ENCODE data around the gene KPTN. TPM values are rescaled to one million over a fixed set of nuclear protein-coding genes. Genes with fewer than 3 reads are reported as not detected.
A peak's percentile ranks its signal among the peaks of the same experiment; 100 is the strongest.
"Not testable (repeated sequence)": the region's sequence is repeated elsewhere in the genome, so short reads cannot be mapped to it uniquely, and the experiment has no call there.

The KPTN gene
- total and polyA plus RNA-seq, 7 experiments from 2014 or later: 4.4 to 9.2 (median 6.7) TPM

DNA sequence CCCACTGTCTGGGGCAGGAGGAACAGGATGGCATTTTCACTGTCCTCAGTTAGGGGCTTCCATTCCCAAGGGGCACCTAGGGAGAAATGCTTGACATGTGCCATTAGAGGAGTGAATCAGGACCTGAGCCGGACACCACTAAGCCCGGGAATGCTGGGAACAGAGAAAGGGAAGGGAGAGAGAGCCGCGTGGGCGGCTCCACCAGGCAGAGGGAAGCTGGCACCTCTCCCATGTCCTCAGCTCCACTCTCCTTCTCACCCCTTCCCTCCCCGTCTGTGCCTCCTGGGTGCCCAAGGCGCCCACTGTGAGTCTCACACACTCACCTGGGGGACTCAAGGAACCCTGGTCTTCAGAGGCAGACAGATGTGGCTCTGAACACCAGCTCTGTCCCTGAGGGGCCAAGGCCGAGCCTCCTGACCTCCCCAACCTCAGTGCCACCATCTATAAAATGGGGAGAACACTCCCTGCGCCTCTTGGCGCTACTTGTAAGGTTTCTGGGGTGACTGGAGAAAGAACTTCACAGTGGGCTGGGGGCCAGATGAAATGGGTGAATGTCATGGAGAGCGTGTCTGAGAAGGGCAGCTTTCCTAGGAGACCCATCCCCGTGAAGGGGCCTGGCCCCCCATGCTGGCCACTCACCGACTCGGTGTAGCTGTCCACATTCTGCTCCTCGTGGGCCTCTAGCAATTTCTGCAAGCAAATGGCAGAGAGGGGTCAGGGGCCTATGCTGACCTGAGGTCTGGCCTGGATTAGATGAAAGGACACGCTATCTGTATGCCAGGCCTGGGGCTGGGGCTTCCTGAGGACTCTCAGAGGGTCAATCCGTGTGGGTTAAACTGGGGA is 5.3 kb upstream of the KPTN start:
- ChIA-PET CTCF (no interaction called here), POLR2A (interaction anchor here (0.6 kb wide), 1 partner anchor 91 kb away, joined by 3 read pairs; no protein-coding TSS in a partner anchor)
- Mint-ChIP-seq H3K4me1 (peaks cover 20 to 37% (median 22%) of the 10 kb centered on the region in 7 donors), H3K9me3 (no peaks in the 10 kb centered on the region), H3K4me3 (no peak overlapping the region), H3K27ac (peak overlapping the region in 2 of 9 donors; percentile 53 to 62), H3K36me3 (peaks cover 0 to 13% (median 0%) of the 10 kb centered on the region in 5 donors), H3K27me3 (no peaks in the 10 kb centered on the region)
- no peak for DNase-seq
- no peak overlapping the region for H3K27ac ChIP-seq (ENCODE audit: low read depth, low read length)
- H3K27me3 ChIP-seq (ENCODE audit: control insufficient read depth in 2 of 2, insufficient read depth in 2 of 2, low read length in 2 of 2): no peaks in the 10 kb centered on the region
- no peak overlapping the region for H3K4me3 ChIP-seq (ENCODE audit: low read length)
- no peak for ATAC-seq
- H3K36me3 ChIP-seq (ENCODE audit: control insufficient read depth in 2 of 3, insufficient read depth in 3 of 3, low read length in 3 of 3): peaks cover 0 to 60% (median 10%) of the 10 kb centered on the region in 3 experiments
- H3K9me3 ChIP-seq (ENCODE audit: control insufficient read depth in 2 of 3, low read length in 3 of 3): no peaks in the 10 kb centered on the region
- H3K4me1 ChIP-seq (ENCODE audit: control insufficient read depth in 2 of 2, insufficient read depth in 2 of 2, low read length in 2 of 2): peaks cover 12 to 14% of the 10 kb centered on the region in 2 donors
- intact Hi-C loops (cut with micrococcal nuclease): loop anchor here (10.0 kb wide), 2 partner anchors 774 to 1604 kb away; partner anchors contain the start of genes IRF2BP1 (in 1 of the 2) and PRKD2 (in 1 of the 2)

DNA sequence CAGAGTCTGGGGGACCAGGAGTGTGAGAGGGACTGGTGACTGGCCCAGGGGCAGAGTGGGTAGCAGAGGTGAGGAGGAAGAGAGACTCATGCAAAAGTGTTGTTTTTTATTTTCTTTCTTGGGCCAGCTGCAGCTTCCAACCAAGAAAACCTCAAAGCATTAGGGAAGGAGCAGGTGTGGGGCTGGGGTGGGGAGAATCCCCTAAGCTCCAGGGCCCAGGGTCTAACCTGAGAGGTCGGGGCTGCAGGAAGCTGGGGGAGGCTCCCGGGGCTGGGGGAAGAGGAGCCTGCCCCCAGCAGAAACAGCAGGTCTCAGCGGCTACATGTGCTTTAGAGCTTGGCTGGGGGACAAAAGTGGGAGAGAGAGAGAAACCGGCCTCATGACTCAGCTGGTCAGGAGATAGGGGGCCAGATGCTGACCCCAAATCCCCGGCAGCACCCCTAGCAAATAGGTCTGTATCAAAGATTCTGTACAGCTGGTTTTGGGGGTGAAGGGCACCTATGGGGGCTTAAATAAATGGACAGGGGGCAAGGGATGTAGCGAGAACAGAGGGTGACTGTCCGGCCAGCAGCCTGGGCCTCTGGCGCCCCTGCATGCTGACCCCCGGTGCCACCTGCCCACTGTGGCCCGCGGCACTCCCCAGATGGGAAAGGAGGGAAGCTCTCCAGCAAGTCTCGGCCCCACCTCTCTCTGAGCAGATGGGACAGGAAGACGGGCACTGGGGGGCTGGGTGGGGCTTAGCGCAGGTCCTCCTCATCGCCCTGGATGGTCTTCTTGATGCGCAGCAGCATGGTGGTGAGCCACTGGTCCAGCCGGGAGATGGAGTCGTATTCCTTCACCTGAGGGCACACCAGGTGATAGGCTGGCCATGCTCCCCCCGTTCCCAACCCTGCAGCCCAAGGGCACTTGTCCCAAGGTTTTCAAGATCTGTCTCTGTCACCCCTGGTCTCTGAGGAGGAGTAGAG is 3.8 kb upstream of the KPTN start:
- Mint-ChIP-seq H3K27ac (peak overlapping the region in 6 of 9 donors; percentile 43 to 84 (median 79)), H3K4me3 (no peak overlapping the region), H3K4me1 (peaks cover 22 to 45% (median 27%) of the 10 kb centered on the region in 7 donors), H3K9me3 (no peaks in the 10 kb centered on the region), H3K27me3 (peaks cover 0 to 4% (median 0%) of the 10 kb centered on the region in 5 donors), H3K36me3 (peaks cover 0 to 12% (median 0%) of the 10 kb centered on the region in 5 donors)
- Histone ChIP-seq H3K4me3 (ENCODE audit: low read length) (no peak overlapping the region), H3K9me3 (ENCODE audit: control insufficient read depth in 2 of 3, low read length in 3 of 3) (no peaks in the 10 kb centered on the region), H3K27me3 (ENCODE audit: control insufficient read depth in 2 of 2, insufficient read depth in 2 of 2, low read length in 2 of 2) (no peaks in the 10 kb centered on the region), H3K27ac (ENCODE audit: low read depth, low read length) (peak overlapping the region; percentile 11), H3K36me3 (ENCODE audit: control insufficient read depth in 2 of 3, insufficient read depth in 3 of 3, low read length in 3 of 3) (peaks cover 0 to 55% (median 10%) of the 10 kb centered on the region in 3 experiments), H3K4me1 (ENCODE audit: control insufficient read depth in 2 of 2, insufficient read depth in 2 of 2, low read length in 2 of 2) (peaks cover 18% of the 10 kb centered on the region in 2 donors)
- intact Hi-C loops (cut with micrococcal nuclease): loop anchor here (10.0 kb wide), 2 partner anchors 773 to 1603 kb away; partner anchors contain the start of genes IRF2BP1 (in 1 of the 2) and PRKD2 (in 1 of the 2)
- DNase-seq (no peak), ATAC-seq (no peak)
- CTCF ChIA-PET: interaction anchor here (1.1 kb wide), 1 partner anchor 51 kb away, joined by 3 read pairs; no protein-coding TSS in a partner anchor
- POLR2A ChIA-PET: interaction anchor here (0.7 kb wide), 2 partner anchors 58 to 197 kb away, joined by 3 read pairs; no protein-coding TSS in a partner anchor

DNA sequence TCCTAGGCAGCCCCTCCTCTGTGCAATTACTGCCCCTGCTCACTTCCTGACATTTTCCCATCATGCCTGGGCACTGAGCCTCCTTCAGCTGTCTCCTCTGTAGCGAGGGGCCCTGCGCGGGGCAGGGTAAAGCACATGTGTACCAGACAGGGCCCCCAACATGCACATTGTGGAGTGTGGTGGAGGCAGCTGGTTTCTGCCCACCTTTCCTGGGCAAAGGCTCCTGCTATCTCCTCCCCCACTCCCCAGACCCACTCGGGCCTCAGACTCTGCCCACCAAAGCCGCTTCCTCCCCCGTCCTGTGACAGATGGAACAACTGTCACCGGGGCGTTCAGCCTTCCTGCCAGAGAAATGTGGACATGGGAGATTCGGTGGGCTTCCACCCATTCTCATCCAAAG is 2.9 kb upstream of the KPTN start:
- Histone ChIP-seq H3K27ac (ENCODE audit: low read depth, low read length) (peak overlapping the region; percentile 11), H3K4me3 (ENCODE audit: low read length) (no peak overlapping the region), H3K27me3 (ENCODE audit: control insufficient read depth in 2 of 2, insufficient read depth in 2 of 2, low read length in 2 of 2) (no peaks in the 10 kb centered on the region), H3K4me1 (ENCODE audit: control insufficient read depth in 2 of 2, insufficient read depth in 2 of 2, low read length in 2 of 2) (peaks cover 18% of the 10 kb centered on the region in 2 donors), H3K9me3 (ENCODE audit: control insufficient read depth in 2 of 3, low read length in 3 of 3) (no peaks in the 10 kb centered on the region), H3K36me3 (ENCODE audit: control insufficient read depth in 2 of 3, insufficient read depth in 3 of 3, low read length in 3 of 3) (peaks cover 0 to 46% (median 10%) of the 10 kb centered on the region in 3 experiments)
- ATAC-seq (no peak), DNase-seq (no peak)
- ChIA-PET CTCF (interaction anchor here (1.1 kb wide), 1 partner anchor 50 kb away, joined by 3 read pairs; no protein-coding TSS in a partner anchor), POLR2A (interaction anchor here (0.7 kb wide), 1 partner anchor 196 kb away, joined by 3 read pairs; no protein-coding TSS in a partner anchor)
- Mint-ChIP-seq H3K4me3 (peak overlapping the region in 3 of 10 donors; percentile 16 to 49 (median 30)), H3K4me1 (peaks cover 21 to 45% (median 27%) of the 10 kb centered on the region in 7 donors), H3K27me3 (peaks cover 0 to 4% (median 0%) of the 10 kb centered on the region in 5 donors), H3K36me3 (peaks cover 0 to 12% (median 0%) of the 10 kb centered on the region in 5 donors), H3K9me3 (no peaks in the 10 kb centered on the region), H3K27ac (peak overlapping the region in 6 of 9 donors; percentile 51 to 84 (median 76))
- intact Hi-C loops (cut with micrococcal nuclease): loop anchor here (10.0 kb wide), 2 partner anchors 772 to 1602 kb away; partner anchors contain the start of genes IRF2BP1 (in 1 of the 2) and PRKD2 (in 1 of the 2)

DNA sequence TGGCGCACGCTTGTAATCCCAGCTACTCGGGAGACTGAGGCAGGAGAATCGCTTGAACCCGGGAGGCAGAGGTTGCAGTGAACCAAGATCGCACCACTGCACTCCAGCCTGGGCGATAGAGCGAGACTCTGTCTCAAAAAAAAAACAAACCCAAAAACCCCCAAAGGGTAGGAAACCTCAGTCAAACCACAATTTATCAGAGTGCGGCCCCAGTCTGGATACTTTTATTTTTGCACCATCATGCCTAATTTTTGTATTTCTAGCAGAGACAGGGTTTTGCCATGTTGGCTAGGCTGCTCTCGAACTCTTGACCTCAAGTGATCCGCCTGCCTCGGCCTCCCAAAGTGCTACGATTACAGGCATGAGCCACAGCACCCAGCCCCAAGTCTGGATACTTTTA is 2.2 kb upstream of the KPTN start:
- H3K36me3 ChIP-seq (ENCODE audit: control insufficient read depth in 2 of 3, insufficient read depth in 3 of 3, low read length in 3 of 3): peaks cover 0 to 39% (median 10%) of the 10 kb centered on the region in 3 experiments
- ChIA-PET CTCF (interaction anchor here (1.1 kb wide), 1 partner anchor 49 kb away, joined by 3 read pairs; no protein-coding TSS in a partner anchor), POLR2A (interaction anchor here (1.0 to 3.0 kb wide), 2 partner anchors 9 to 58 kb away, joined by 3 to 9 read pairs; no protein-coding TSS in a partner anchor)
- H3K9me3 ChIP-seq (ENCODE audit: control insufficient read depth in 2 of 3, low read length in 3 of 3); H3K9me3 Mint-ChIP-seq; ATAC-seq; H3K27ac ChIP-seq (ENCODE audit: low read depth, low read length); H3K27me3 ChIP-seq (ENCODE audit: control insufficient read depth in 2 of 2, insufficient read depth in 2 of 2, low read length in 2 of 2); H3K4me3 ChIP-seq (ENCODE audit: low read length); H3K27me3 Mint-ChIP-seq; DNase-seq: not testable (repeated sequence)
- H3K4me1 Mint-ChIP-seq: peaks cover 21 to 45% (median 27%) of the 10 kb centered on the region in 7 donors
- H3K4me3 Mint-ChIP-seq: peak overlapping the region in 1 of 10 donors; percentile 16
- H3K27ac Mint-ChIP-seq: peak overlapping the region in 4 of 9 donors; percentile 13 to 84 (median 76)
- peaks cover 18% of the 10 kb centered on the region in 2 donors for H3K4me1 ChIP-seq (ENCODE audit: control insufficient read depth in 2 of 2, insufficient read depth in 2 of 2, low read length in 2 of 2)
- H3K36me3 Mint-ChIP-seq: peaks cover 0 to 12% (median 0%) of the 10 kb centered on the region in 5 donors
- intact Hi-C loops (cut with micrococcal nuclease): loop anchor here (10.0 kb wide), 2 partner anchors 771 to 1601 kb away; partner anchors contain the start of genes IRF2BP1 (in 1 of the 2) and PRKD2 (in 1 of the 2)

DNA sequence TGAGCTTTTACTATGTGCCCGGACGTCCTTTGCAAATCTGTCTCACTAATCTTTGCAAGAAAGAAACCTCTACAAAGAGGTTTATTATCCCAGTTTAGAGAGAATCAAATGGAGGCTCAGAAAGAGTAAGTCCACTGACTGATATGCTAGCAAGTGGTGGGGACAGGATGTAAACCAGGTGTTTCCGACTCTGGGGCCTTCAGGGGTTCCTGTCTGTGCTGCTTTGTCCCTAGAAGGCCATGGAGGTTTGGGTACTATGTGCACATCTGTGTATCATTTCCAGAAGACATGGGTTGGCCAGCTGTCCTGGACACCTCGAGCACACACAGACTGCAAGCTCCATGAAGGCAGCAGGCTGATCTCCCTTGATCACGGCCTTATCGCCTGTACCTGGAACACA is 1.2 kb upstream of the KPTN start:
- no peak for ATAC-seq
- Mint-ChIP-seq H3K27ac (peak overlapping the region; percentile 76 to 99 (median 97)), H3K9me3 (no peaks in the 10 kb centered on the region), H3K4me3 (peak overlapping the region; percentile 83 to 99 (median 96)), H3K4me1 (peaks cover 22 to 43% (median 30%) of the 10 kb centered on the region in 7 donors), H3K27me3 (peaks cover 0 to 4% (median 0%) of the 10 kb centered on the region in 5 donors), H3K36me3 (peaks cover 0 to 10% (median 0%) of the 10 kb centered on the region in 5 donors)
- Histone ChIP-seq H3K27me3 (ENCODE audit: control insufficient read depth in 2 of 2, insufficient read depth in 2 of 2, low read length in 2 of 2) (no peaks in the 10 kb centered on the region), H3K4me1 (ENCODE audit: control insufficient read depth in 2 of 2, insufficient read depth in 2 of 2, low read length in 2 of 2) (peaks cover 18% of the 10 kb centered on the region in 2 donors), H3K4me3 (ENCODE audit: low read length) (peak overlapping the region; percentile 74), H3K27ac (ENCODE audit: low read depth, low read length) (peak overlapping the region; percentile 96), H3K9me3 (ENCODE audit: control insufficient read depth in 2 of 3, low read length in 3 of 3) (no peaks in the 10 kb centered on the region), H3K36me3 (ENCODE audit: control insufficient read depth in 2 of 3, insufficient read depth in 3 of 3, low read length in 3 of 3) (peaks cover 0 to 30% (median 10%) of the 10 kb centered on the region in 3 experiments)
- CTCF ChIA-PET: interaction anchor here (1.1 kb wide), 1 partner anchor 27 kb away, joined by 3 read pairs; no protein-coding TSS in a partner anchor
- peak in 1 of 9 donors; percentile 22 for DNase-seq
- POLR2A ChIA-PET: interaction anchor here (0.9 to 3.0 kb wide), 7 partner anchors 10 to 123 kb away, joined by 3 to 21 read pairs (median 7); partner anchors contain the start of gene NAPA
- intact Hi-C loops (cut with micrococcal nuclease): loop anchor here (2.0 to 10.0 kb wide), 3 partner anchors 38 to 1600 kb away; partner anchors contain the start of genes IRF2BP1 (in 1 of the 2) and PRKD2 (in 1 of the 2)

Measured in naive thymus-derived CD4-positive, alpha-beta T cell (primary cell).